Heart right ventricle (tissue), 16 donors: ENCODE data around the gene SLC28A1. TPM values are rescaled to one million over a fixed set of nuclear protein-coding genes. Genes with fewer than 3 reads are reported as not detected.

Source experiments
- ATAC-seq, 8 donors: fragments of 200-7000 bp; cut with Tn5 transposase; one replicate each; pipeline ENCODE4 v1.9.1; 2020; ENCODE audit warnings: mild to moderate bottlenecking in 8 of 8, moderate library complexity in 8 of 8, moderate number of reproducible peaks in 1 of 8
- DNase-seq, 2 donors: peaks; one replicate each; pipeline ENCODE4 v3.0.0-alpha.2; 2020
- H3K27ac ChIP-seq, 10 donors: fragments of 200-600 bp; sonication (generic) in 2 of 10; one replicate each; pipeline versions ENCODE4 v1.5.0 to v1.8.0; 2020 to 2022; ENCODE audit warnings: mild to moderate bottlenecking in 3 of 10
- H3K27me3 ChIP-seq, 7 donors: fragments of 200-600 bp; one replicate each; pipeline ENCODE4 v1.8.0; 2021 to 2022; ENCODE audit warnings: mild to moderate bottlenecking in 2 of 7
- H3K36me3 ChIP-seq, 9 donors: fragments of 200-600 bp; sonication (generic) in 1 of 9; one replicate each; pipeline versions ENCODE4 v1.5.0 to v1.8.0; 2020 to 2022; ENCODE audit warnings: mild to moderate bottlenecking in 2 of 9
- H3K4me1 ChIP-seq, 9 donors: fragments of 200-600 bp; sonication (generic) in 1 of 9; one replicate each; pipeline versions ENCODE4 v1.5.0 to v1.8.0; 2020 to 2022; ENCODE audit warnings: mild to moderate bottlenecking in 4 of 9
- H3K4me3 ChIP-seq, 10 donors: fragments of 200-600 bp; sonication (generic) in 2 of 10; one replicate each; pipeline versions ENCODE4 v1.5.0 to v1.8.0; 2020 to 2022; ENCODE audit warnings: mild to moderate bottlenecking in 7 of 10, moderate library complexity in 2 of 10
- H3K9me3 ChIP-seq, 11 donors: fragments of 200-600 bp in 10 of 11; sonication (generic) in 2 of 11; one replicate each; pipeline versions ENCODE4 v1.5.0 to v1.8.0; 2013 to 2022; ENCODE audit warnings: mild to moderate bottlenecking in 2 of 11, control low read depth in 1 of 11, moderate library complexity in 1 of 11
- WGBS, 2 donors: extraction: QIAGEN DNeasy Blood & Tissue Kit; methylation state at CpG; one replicate each; pipeline ENCODE4 v1.1.7; 2013; ENCODE audit warnings: inconsistent platforms in 1 of 2; 5-methylcytosine and 5-hydroxymethylcytosine counted together
- intact Hi-C, 10 donors: fragments of 100-400 bp; cut with DNase I; formaldehyde crosslinking; loops; one replicate each; pipeline versions ENCODE4 v1.11.1 to v1.14.2; 2022
- polyA plus RNA-seq, 2 donors: library from polyadenylated mRNA; stranded (reverse); fragments of 200-250 nt; gene quantifications; one replicate each; pipeline ENCODE4 v1.2.3, GENCODE V29; 2013
- total RNA-seq, 10 donors: library from RNA; stranded (reverse); fragmentation: NEBNext Ultra II Directional in 3 of 10; extraction: Animal tissue kit (Norgen Biotek cat#: 25700) in 3 of 10; gene quantifications; one replicate each; pipeline versions ENCODE4 v1.2.1 to v1.2.4, GENCODE V29; 2021 to 2023
- TF ChIP-seq, protein P1 (sequence below), 9 donors: fragments of 200-600 bp; sonication (generic) in 2 of 9; IDR thresholded peaks; one replicate each; pipeline versions ENCODE4 v1.5.0 to v1.8.0; 2021 to 2022; ENCODE audit warnings: antibody characterized with exemption in 9 of 9, mild to moderate bottlenecking in 5 of 9, moderate library complexity in 1 of 9
- donor health status: Arrhythmogenic right ventricular cardiomyopathy.
- donor health status: ischemic (EF 13 %, LVEDD 7.1; RV severe dilation, severe dysfunction).
- donor health status: healthy with polysubstance abuse.
- donor health status: DM: no; HTN: yes; CAD: no.
- donor health status: DM: no; HTN: no; CAD: no.
- donor health status: ischemic (EF 25% LVEDD 6.9; RV normal size, moderate dysfunction).
- donor health status: ischemic (EF 25% LVEDD 5.7; RV mildly dilated, moderate dysfunction).
- donor health status: healthy.
- donor health status: DM: yes; HTN: yes; CAD: no.
- donor health status: Ischemic cardiomyopathy.
- donor health status: ischemic (EF 35%, LVEDD 5.7; RV mildly dilated, moderate dysfunction).
- donor health status: nonischemic (EF 11% LVEDD 7.7; RV severe dilation, severe dysfunction).
- donor health status: DM: yes; HTN: yes; CAD: no.
- donor health status: PGD.
- donor health status: ischemic (EF 29% LVEDD 5.4; RV normal size, mild dysfunction).
- donor health status: nonischemic (EF 23%, LVEDD 6.1; RV moderate dilation, normal function).

SLC28A1 gene
- total and polyA plus RNA-seq, 12 donors: 0.07 to 2.2 (median 1.5) TPM

- H3K36me3 ChIP-seq: peaks cover 0 to 91% (median 26%) of the 10 kb centered on the region in 9 donors
These were observed 27.0 kb upstream of the SLC28A1 start for GRCh38 chr15:84857418-84858004.

DNA sequence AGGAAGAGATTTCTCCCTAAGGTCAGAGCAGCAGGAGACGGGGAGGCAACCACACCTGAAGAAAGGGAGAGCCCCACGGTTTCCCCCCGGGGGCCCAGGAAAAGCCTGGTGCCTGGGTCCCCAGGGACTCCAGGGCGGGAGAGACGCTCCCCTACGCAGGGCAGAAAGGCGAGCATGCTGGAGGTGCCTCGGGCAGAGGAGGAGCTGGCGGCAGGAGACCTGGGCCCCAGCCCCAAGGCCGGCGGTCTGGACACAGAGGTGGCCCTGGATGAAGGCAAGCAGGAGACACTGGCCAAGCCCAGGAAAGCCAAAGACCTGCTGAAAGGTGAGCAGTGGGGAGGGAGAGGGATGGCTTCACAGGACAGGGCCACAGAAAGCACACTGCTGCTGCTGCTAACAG lies 26.2 kb upstream of the SLC28A1 start:
- Histone ChIP-seq H3K4me1 (peaks cover under 1 to 53% (median 24%) of the 10 kb centered on the region in 9 donors), H3K27ac (peak overlapping the region in 5 of 10 donors; percentile 0 to 60 (median 36))
- intact Hi-C loops: loop anchor here in 1 of 10 donors (5.0 kb wide), 1 partner anchor 74 kb away; no protein-coding TSS in a partner anchor

More at GRCh38 chr15:84857418-84858004, 27.0 kb upstream of the SLC28A1 start:
- no peaks in the 10 kb centered on the region for H3K9me3 ChIP-seq
- ATAC-seq (peak in 4 of 8 donors; percentile 3 to 11 (median 9)), DNase-seq (no peak)
- intact Hi-C loops: loop anchor here in 1 of 10 donors (5.0 kb wide), 1 partner anchor 75 kb away; no protein-coding TSS in a partner anchor
- 88 to 93% methylated on average over 15 of the region's 15 CpGs for WGBS, 2 donors
- H3K4me1 ChIP-seq: peaks cover 0 to 50% (median 23%) of the 10 kb centered on the region in 9 donors
- H3K4me3 ChIP-seq: no peak overlapping the region
- H3K27me3 ChIP-seq: no peaks in the 10 kb centered on the region
- H3K27ac ChIP-seq: peak overlapping the region in 5 of 10 donors; percentile 0 to 60 (median 36)
- TF ChIP-seq, protein P1, sequence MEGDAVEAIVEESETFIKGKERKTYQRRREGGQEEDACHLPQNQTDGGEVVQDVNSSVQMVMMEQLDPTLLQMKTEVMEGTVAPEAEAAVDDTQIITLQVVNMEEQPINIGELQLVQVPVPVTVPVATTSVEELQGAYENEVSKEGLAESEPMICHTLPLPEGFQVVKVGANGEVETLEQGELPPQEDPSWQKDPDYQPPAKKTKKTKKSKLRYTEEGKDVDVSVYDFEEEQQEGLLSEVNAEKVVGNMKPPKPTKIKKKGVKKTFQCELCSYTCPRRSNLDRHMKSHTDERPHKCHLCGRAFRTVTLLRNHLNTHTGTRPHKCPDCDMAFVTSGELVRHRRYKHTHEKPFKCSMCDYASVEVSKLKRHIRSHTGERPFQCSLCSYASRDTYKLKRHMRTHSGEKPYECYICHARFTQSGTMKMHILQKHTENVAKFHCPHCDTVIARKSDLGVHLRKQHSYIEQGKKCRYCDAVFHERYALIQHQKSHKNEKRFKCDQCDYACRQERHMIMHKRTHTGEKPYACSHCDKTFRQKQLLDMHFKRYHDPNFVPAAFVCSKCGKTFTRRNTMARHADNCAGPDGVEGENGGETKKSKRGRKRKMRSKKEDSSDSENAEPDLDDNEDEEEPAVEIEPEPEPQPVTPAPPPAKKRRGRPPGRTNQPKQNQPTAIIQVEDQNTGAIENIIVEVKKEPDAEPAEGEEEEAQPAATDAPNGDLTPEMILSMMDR (IDR thresholded peaks at IDR 0.05): no peak

DNA sequence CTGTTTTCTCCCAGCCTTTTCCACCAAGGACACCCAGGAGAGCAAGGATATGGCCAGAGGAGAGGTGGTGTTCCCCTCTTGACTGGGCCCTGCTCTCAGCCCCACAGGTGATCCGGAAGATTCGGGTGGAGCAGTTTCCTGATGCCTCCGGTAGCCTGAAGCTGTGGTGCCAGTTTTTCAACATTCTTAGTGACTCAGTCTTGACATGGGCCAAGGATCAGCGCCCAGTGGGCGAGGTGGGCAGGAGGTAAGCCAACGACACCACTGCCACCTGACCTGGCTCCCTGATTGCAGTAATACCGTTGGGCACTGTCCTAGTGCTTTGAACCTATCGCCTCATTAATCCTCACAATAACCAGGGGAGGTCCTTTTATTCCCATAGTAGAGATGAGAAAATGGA lies 25.3 kb upstream of the SLC28A1 start:
- TF ChIP-seq, protein P1 (IDR thresholded peaks at IDR 0.05): no peak
- H3K27me3 ChIP-seq: no peaks in the 10 kb centered on the region
- intact Hi-C loops: loop anchor here in 1 of 10 donors (5.0 kb wide), 1 partner anchor 73 kb away; no protein-coding TSS in a partner anchor
- H3K36me3 ChIP-seq: peaks cover 0 to 96% (median 35%) of the 10 kb centered on the region in 9 donors
- no peak for DNase-seq
- 87 to 91% methylated on average over 8 of the region's 8 CpGs for WGBS, 2 donors
- H3K4me1 ChIP-seq: peaks cover 7 to 62% (median 31%) of the 10 kb centered on the region in 9 donors
- H3K4me3 ChIP-seq: no peak overlapping the region
- peak overlapping the region in 1 of 10 donors; percentile 60 for H3K27ac ChIP-seq
- H3K9me3 ChIP-seq: no peaks in the 10 kb centered on the region
- no peak for ATAC-seq

More for the DNA sequence above, 26.2 kb upstream of the SLC28A1 start:
- no peaks in the 10 kb centered on the region for H3K27me3 ChIP-seq
- DNase-seq: no peak
- H3K4me3 ChIP-seq: no peak overlapping the region
- TF ChIP-seq, protein P1 (IDR thresholded peaks at IDR 0.05): no peak
- 89 to 93% methylated on average over 11 of the region's 11 CpGs for WGBS, 2 donors
- peak in 1 of 8 donors; percentile 3 for ATAC-seq
- peaks cover 0 to 96% (median 29%) of the 10 kb centered on the region in 9 donors for H3K36me3 ChIP-seq
- H3K9me3 ChIP-seq: no peaks in the 10 kb centered on the region

DNA sequence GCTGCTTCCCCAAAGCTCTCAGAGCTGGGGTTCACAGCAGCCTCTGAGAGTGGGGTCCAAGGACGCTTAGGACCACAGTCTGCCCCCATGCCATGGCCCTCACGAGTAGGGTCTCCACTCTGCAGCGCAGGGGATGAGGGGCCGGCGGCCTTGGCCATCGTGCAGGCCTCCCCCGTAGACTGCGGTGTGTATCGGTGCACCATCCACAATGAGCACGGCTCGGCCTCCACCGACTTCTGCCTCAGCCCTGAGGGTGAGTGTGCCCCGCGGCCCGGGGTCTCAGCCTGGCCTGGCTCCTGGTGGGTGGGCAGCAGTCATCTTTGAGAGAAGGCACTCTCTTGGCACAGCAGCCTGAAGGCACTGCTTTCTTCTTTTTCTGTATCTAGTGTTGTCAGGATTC lies 24.8 kb upstream of the SLC28A1 start:
- DNase-seq: no peak
- 96 to 97% methylated on average over 15 of the region's 15 CpGs for WGBS, 2 donors
- intact Hi-C loops: loop anchor here in 8 of 10 donors (5.0 to 10.0 kb wide), 5 partner anchors 53 to 73 kb away; no protein-coding TSS in a partner anchor
- Histone ChIP-seq H3K4me3 (no peak overlapping the region), H3K27me3 (no peaks in the 10 kb centered on the region), H3K36me3 (peaks cover 0 to 94% (median 35%) of the 10 kb centered on the region in 9 donors), H3K27ac (peak overlapping the region in 1 of 10 donors; percentile 26), H3K9me3 (no peaks in the 10 kb centered on the region), H3K4me1 (peaks cover 12 to 64% (median 36%) of the 10 kb centered on the region in 9 donors)
- TF ChIP-seq, protein P1 (IDR thresholded peaks at IDR 0.05): no peak
- no peak for ATAC-seq
